Measurements from ENCODE around the gene GLDN. TPM values are rescaled to one million over a fixed set of nuclear protein-coding genes. Genes with fewer than 3 reads are reported as not detected.

The GLDN gene
- polyA plus RNA-seq, 1 of the 3 experiments (the other 2 are of a cell fraction), result not detected

DNA sequence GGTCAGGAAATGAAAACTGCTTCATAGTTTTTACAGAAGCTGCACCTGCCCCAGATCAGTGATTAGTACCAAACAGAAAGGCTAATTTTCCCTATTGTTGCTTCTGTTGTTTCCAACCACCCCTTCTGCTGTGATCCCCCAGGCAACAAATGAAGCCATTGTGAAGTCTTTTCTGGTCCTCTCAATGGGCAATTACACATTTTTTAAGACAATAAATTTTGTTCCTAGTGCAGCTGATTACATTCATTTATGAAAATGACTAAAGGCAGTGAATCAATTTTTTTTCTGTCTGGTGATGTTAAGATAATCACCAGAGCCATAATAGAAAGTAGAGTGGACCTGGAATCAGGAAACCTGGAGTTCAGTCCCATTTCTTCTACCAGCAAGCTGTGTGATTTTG is 32.7 kb downstream of the GLDN start:
- no peaks in the 10 kb centered on the region for H3K79me2 ChIP-seq (ENCODE audit: insufficient read depth)
- H3K4me1 ChIP-seq (ENCODE audit: control insufficient read depth in 1 of 2, insufficient read depth in 2 of 2, low read depth in 1 of 2, low read length in 1 of 2), result peaks cover 0 to 13% of the 10 kb centered on the region in 2 experiments; a peak in 2 of 4 replicates
- H3K9ac ChIP-seq, result no peak overlapping the region
- no peak overlapping the region for H2AFZ ChIP-seq (ENCODE audit: low read depth)
- H3F3A ChIP-seq (replicated peaks; ENCODE audit: insufficient read depth), result no peaks in the 10 kb centered on the region
- ChIA-PET CTCF (interaction anchor here (0.7 to 5.9 kb wide), 7 partner anchors 28 to 211 kb away, joined by 3 to 71 read pairs (median 6); no protein-coding TSS in a partner anchor), POLR2A (no interaction called here)
- no peaks in the 10 kb centered on the region for H3K36me3 ChIP-seq (replicated peaks in 1 of 2; ENCODE audit: control insufficient read depth in 1 of 2, insufficient read depth in 2 of 2, low read length in 1 of 2)
- no peaks in the 10 kb centered on the region; the same call in 1 of the 2 replicates for H3K27me3 ChIP-seq (ENCODE audit: insufficient read depth)
- no peak overlapping the region for H3K4me3 ChIP-seq (ENCODE audit: low read depth in 2 of 2, low read length in 1 of 2)
- no peak overlapping the region for H3K4me2 ChIP-seq
- H4K20me1 ChIP-seq (ENCODE audit: insufficient read depth), result no peaks in the 10 kb centered on the region
- no peaks in the 10 kb centered on the region for H3K9me2 ChIP-seq
- DNase-seq, result peak; percentile 57
- H3K9me3 ChIP-seq, result no peaks in the 10 kb centered on the region
- H3K27ac ChIP-seq (ENCODE audit: low read depth in 2 of 2, low read length in 1 of 2), result peak overlapping the region in 1 of 2 experiments; percentile 76; a peak in 1 of 4 replicates
- TF ChIP-seq RFX5 (IDR thresholded peaks at IDR 0.05; ENCODE audit: low read length), result peak; percentile 53; the same call in 1 of the 2 replicates
- TF ChIP-seq TAF1 (IDR thresholded peaks at IDR 0.05; ENCODE audit: borderline replicate concordance, low read depth, low read length), result no peak
- TF ChIP-seq SMC3 (IDR thresholded peaks at IDR 0.05; ENCODE audit: low read depth, low read length), result no peak
- TF ChIP-seq GABPA (IDR thresholded peaks at IDR 0.05; ENCODE audit: low read depth), result no peak
- no peak for TF ChIP-seq SIN3A (IDR thresholded peaks at IDR 0.05; ENCODE audit: borderline replicate concordance, low read depth, low read length)
- TF ChIP-seq EP300 (IDR thresholded peaks at IDR 0.05; ENCODE audit: borderline replicate concordance in 1 of 2, low read depth in 1 of 2, low read length in 1 of 2), result peak in 1 of 2 experiments; percentile 85; a peak in 2 of 4 replicates
- no peak for TF ChIP-seq FOXM1 (IDR thresholded peaks at IDR 0.05; ENCODE audit: low read depth)
- TF ChIP-seq, protein P1, sequence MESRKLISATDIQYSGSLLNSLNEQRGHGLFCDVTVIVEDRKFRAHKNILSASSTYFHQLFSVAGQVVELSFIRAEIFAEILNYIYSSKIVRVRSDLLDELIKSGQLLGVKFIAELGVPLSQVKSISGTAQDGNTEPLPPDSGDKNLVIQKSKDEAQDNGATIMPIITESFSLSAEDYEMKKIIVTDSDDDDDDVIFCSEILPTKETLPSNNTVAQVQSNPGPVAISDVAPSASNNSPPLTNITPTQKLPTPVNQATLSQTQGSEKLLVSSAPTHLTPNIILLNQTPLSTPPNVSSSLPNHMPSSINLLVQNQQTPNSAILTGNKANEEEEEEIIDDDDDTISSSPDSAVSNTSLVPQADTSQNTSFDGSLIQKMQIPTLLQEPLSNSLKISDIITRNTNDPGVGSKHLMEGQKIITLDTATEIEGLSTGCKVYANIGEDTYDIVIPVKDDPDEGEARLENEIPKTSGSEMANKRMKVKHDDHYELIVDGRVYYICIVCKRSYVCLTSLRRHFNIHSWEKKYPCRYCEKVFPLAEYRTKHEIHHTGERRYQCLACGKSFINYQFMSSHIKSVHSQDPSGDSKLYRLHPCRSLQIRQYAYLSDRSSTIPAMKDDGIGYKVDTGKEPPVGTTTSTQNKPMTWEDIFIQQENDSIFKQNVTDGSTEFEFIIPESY (IDR thresholded peaks at IDR 0.05; ENCODE audit: borderline replicate concordance, low read depth), result no peak
- no peak for TF ChIP-seq FOSL2 (IDR thresholded peaks at IDR 0.05; ENCODE audit: borderline replicate concordance, low read depth)
- TF ChIP-seq YY1 (IDR thresholded peaks at IDR 0.05; ENCODE audit: low read depth), result no peak
- peak; percentile 89 for TF ChIP-seq GATA2 (CRISPR knock-in tag; IDR thresholded peaks at IDR 0.05)
- TF ChIP-seq RAD21 (IDR thresholded peaks at IDR 0.05; ENCODE audit: low read length), result no peak; the same call in 1 of the 2 replicates
- no peak for TF ChIP-seq NRF1 (IDR thresholded peaks at IDR 0.05; ENCODE audit: low read depth, low read length)
- TF ChIP-seq, protein P2, sequence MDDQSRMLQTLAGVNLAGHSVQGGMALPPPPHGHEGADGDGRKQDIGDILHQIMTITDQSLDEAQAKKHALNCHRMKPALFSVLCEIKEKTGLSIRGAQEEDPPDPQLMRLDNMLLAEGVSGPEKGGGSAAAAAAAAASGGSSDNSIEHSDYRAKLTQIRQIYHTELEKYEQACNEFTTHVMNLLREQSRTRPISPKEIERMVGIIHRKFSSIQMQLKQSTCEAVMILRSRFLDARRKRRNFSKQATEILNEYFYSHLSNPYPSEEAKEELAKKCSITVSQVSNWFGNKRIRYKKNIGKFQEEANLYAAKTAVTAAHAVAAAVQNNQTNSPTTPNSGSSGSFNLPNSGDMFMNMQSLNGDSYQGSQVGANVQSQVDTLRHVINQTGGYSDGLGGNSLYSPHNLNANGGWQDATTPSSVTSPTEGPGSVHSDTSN (IDR thresholded peaks at IDR 0.05), result no peak
- TF ChIP-seq EZH2phosphoT487 (IDR thresholded peaks at IDR 0.05; ENCODE audit: borderline replicate concordance, low read depth), result no peak
- no peak for TF ChIP-seq USF1 (IDR thresholded peaks at IDR 0.05; ENCODE audit: borderline replicate concordance, low read depth)
- peak; percentile 43; the same call in 1 of the 2 replicates for TF ChIP-seq MXI1 (IDR thresholded peaks at IDR 0.05; ENCODE audit: low read depth, low read length)
- TF ChIP-seq TCF12 (IDR thresholded peaks at IDR 0.05), result peak; percentile 17; the same call in 1 of the 2 replicates
- peak; percentile 58; the same call in 1 of the 2 replicates for TF ChIP-seq FOXJ3 (CRISPR knock-in tag; IDR thresholded peaks at IDR 0.05)
- TF ChIP-seq, protein P3, sequence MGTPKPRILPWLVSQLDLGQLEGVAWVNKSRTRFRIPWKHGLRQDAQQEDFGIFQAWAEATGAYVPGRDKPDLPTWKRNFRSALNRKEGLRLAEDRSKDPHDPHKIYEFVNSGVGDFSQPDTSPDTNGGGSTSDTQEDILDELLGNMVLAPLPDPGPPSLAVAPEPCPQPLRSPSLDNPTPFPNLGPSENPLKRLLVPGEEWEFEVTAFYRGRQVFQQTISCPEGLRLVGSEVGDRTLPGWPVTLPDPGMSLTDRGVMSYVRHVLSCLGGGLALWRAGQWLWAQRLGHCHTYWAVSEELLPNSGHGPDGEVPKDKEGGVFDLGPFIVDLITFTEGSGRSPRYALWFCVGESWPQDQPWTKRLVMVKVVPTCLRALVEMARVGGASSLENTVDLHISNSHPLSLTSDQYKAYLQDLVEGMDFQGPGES (IDR thresholded peaks at IDR 0.05; ENCODE audit: low read depth, low read length), result no peak
- TF ChIP-seq, protein P4, sequence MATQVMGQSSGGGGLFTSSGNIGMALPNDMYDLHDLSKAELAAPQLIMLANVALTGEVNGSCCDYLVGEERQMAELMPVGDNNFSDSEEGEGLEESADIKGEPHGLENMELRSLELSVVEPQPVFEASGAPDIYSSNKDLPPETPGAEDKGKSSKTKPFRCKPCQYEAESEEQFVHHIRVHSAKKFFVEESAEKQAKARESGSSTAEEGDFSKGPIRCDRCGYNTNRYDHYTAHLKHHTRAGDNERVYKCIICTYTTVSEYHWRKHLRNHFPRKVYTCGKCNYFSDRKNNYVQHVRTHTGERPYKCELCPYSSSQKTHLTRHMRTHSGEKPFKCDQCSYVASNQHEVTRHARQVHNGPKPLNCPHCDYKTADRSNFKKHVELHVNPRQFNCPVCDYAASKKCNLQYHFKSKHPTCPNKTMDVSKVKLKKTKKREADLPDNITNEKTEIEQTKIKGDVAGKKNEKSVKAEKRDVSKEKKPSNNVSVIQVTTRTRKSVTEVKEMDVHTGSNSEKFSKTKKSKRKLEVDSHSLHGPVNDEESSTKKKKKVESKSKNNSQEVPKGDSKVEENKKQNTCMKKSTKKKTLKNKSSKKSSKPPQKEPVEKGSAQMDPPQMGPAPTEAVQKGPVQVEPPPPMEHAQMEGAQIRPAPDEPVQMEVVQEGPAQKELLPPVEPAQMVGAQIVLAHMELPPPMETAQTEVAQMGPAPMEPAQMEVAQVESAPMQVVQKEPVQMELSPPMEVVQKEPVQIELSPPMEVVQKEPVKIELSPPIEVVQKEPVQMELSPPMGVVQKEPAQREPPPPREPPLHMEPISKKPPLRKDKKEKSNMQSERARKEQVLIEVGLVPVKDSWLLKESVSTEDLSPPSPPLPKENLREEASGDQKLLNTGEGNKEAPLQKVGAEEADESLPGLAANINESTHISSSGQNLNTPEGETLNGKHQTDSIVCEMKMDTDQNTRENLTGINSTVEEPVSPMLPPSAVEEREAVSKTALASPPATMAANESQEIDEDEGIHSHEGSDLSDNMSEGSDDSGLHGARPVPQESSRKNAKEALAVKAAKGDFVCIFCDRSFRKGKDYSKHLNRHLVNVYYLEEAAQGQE (IDR thresholded peaks at IDR 0.05; ENCODE audit: low read depth, low read length), result no peak
- TF ChIP-seq, protein P5, sequence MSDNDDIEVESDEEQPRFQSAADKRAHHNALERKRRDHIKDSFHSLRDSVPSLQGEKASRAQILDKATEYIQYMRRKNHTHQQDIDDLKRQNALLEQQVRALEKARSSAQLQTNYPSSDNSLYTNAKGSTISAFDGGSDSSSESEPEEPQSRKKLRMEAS (IDR thresholded peaks at IDR 0.05; ENCODE audit: low read depth), result no peak
- TF ChIP-seq NFIC (IDR thresholded peaks at IDR 0.05; ENCODE audit: borderline replicate concordance), result no peak
- TF ChIP-seq ELF1 (IDR thresholded peaks at IDR 0.05), result no peak
- no peak for TF ChIP-seq JUND (IDR thresholded peaks at IDR 0.05)
- no peak for TF ChIP-seq TEAD4 (IDR thresholded peaks at IDR 0.05; ENCODE audit: borderline replicate concordance, insufficient read depth)
- no peak for TF ChIP-seq RXRA (IDR thresholded peaks at IDR 0.05; ENCODE audit: borderline replicate concordance, low read depth)

Data from SK-N-SH (cell line).